ENCODE results near the gene TSNAXIP1.

TSNAXIP1 gene

GRCh38 chr16:67800338-67800926, 6.3 kb upstream of the TSNAXIP1 start:
- DNase-seq (ENCODE audit: low read depth), result no peak
- no peak for TF ChIP-seq CTCF (IDR thresholded peaks at IDR 0.05; ENCODE audit: control insufficient read depth, insufficient read depth, low read depth, low read length, missing control alignments)

GRCh38 chr16:67801241-67801640, 5.4 kb upstream of the TSNAXIP1 start:
- no peak for TF ChIP-seq CTCF (IDR thresholded peaks at IDR 0.05; ENCODE audit: control insufficient read depth, insufficient read depth, low read depth, low read length, missing control alignments)
- no peak overlapping the region for H3K4me3 ChIP-seq (ENCODE audit: control insufficient read depth, low read depth, low read length)

More at GRCh38 chr16:67800338-67800926, 6.3 kb upstream of the TSNAXIP1 start:
- H3K4me3 ChIP-seq (ENCODE audit: control insufficient read depth, low read depth, low read length), result no peak overlapping the region

GRCh38 chr16:67801883-67802282, 4.8 kb upstream of the TSNAXIP1 start:
- no peak overlapping the region for H3K4me3 ChIP-seq (ENCODE audit: control insufficient read depth, low read depth, low read length)
- DNase-seq (ENCODE audit: low read depth), result no peak
- no peak for TF ChIP-seq CTCF (IDR thresholded peaks at IDR 0.05; ENCODE audit: control insufficient read depth, insufficient read depth, low read depth, low read length, missing control alignments)

More at GRCh38 chr16:67801241-67801640, 5.4 kb upstream of the TSNAXIP1 start:
- DNase-seq (ENCODE audit: low read depth), result no peak

GRCh38 chr16:67803894-67804293, 2.8 kb upstream of the TSNAXIP1 start:
- DNase-seq (ENCODE audit: low read depth), result no peak
- TF ChIP-seq CTCF (IDR thresholded peaks at IDR 0.05; ENCODE audit: control insufficient read depth, insufficient read depth, low read depth, low read length, missing control alignments), result no peak
- H3K4me3 ChIP-seq (ENCODE audit: control insufficient read depth, low read depth, low read length), result no peak overlapping the region

- H3K4me3 ChIP-seq (ENCODE audit: control insufficient read depth, low read depth, low read length), result peak overlapping the region; percentile 89
- TF ChIP-seq CTCF (IDR thresholded peaks at IDR 0.05; ENCODE audit: control insufficient read depth, insufficient read depth, low read depth, low read length, missing control alignments), result no peak
- no peak for DNase-seq (ENCODE audit: low read depth)
These were observed 1.7 kb upstream of the TSNAXIP1 start for GRCh38 chr16:67804853-67805542.

GRCh38 chr16:67805718-67806427, 816 bp upstream of the TSNAXIP1 start:
- no peak for TF ChIP-seq CTCF (IDR thresholded peaks at IDR 0.05; ENCODE audit: control insufficient read depth, insufficient read depth, low read depth, low read length, missing control alignments)
- H3K4me3 ChIP-seq (ENCODE audit: control insufficient read depth, low read depth, low read length), result peak overlapping the region; percentile 89
- no peak for DNase-seq (ENCODE audit: low read depth)

Data from AG09309 (cell line).